H9 (cell line): ENCODE data around the gene DAD1. TPM values are rescaled to one million over a fixed set of nuclear protein-coding genes. Genes with fewer than 3 reads are reported as not detected.

Experiments used
- DNase-seq: peaks from one replicate; pipeline ENCODE4 v3.0.0-alpha.2; 2017
- H2AFZ ChIP-seq: one replicate; pipeline ENCODE4 v1.6.1; 2013; ENCODE audit warnings: mild to moderate bottlenecking, low read length, control low read depth, moderate library complexity
- H2AK5ac ChIP-seq: 2 replicates; pipeline ENCODE4 v1.6.1; 2013; ENCODE audit warnings: low read length, control low read depth, mixed read lengths; ENCODE audit not compliant: insufficient read length
- H2BK120ac ChIP-seq: one replicate; pipeline ENCODE4 v1.6.1; 2013; ENCODE audit warnings: low read depth, mild to moderate bottlenecking, low read length, control low read depth, inconsistent platforms; ENCODE audit not compliant: poor library complexity, severe bottlenecking
- H2BK12ac ChIP-seq: 2 replicates; pipeline ENCODE4 v1.6.1; 2013; ENCODE audit warnings: low read length, control low read depth, mixed read lengths, low read depth; ENCODE audit not compliant: insufficient read length
- H2BK15ac ChIP-seq: 2 replicates; pipeline ENCODE4 v1.6.1; 2013; ENCODE audit warnings: low read depth, low read length, control low read depth
- H2BK20ac ChIP-seq: one replicate; pipeline ENCODE4 v1.6.1; 2013; ENCODE audit warnings: low read depth, mild to moderate bottlenecking, low read length, control low read depth, inconsistent platforms; ENCODE audit not compliant: poor library complexity, severe bottlenecking
- H2BK5ac ChIP-seq: 2 replicates; pipeline ENCODE4 v1.6.1; 2013; ENCODE audit warnings: low read length, control low read depth, mixed read lengths; ENCODE audit not compliant: insufficient read length
- H3K14ac ChIP-seq: 2 replicates; pipeline ENCODE4 v1.6.1; 2013; ENCODE audit warnings: low read length, control low read depth; ENCODE audit not compliant: insufficient read depth
- H3K18ac ChIP-seq: 2 replicates; pipeline ENCODE4 v1.6.1; 2013; ENCODE audit warnings: low read depth, mild to moderate bottlenecking, mixed read lengths, low read length, control low read depth; ENCODE audit not compliant: insufficient read length
- H3K23ac ChIP-seq: 2 replicates; pipeline ENCODE4 v1.6.1; 2013; ENCODE audit warnings: low read length, control low read depth, mixed read lengths, low read depth; ENCODE audit not compliant: insufficient read length
- H3K23me2 ChIP-seq: 2 replicates; pipeline ENCODE4 v1.6.1; 2013; ENCODE audit warnings: low read depth, mild to moderate bottlenecking, mixed read lengths, low read length, control low read depth; ENCODE audit not compliant: insufficient read length, poor library complexity, severe bottlenecking
- H3K27ac ChIP-seq: 2 replicates; pipeline ENCODE4 v1.5.1; 2013; ENCODE audit warnings: low read length, control low read depth, mixed read lengths, low read depth; ENCODE audit not compliant: insufficient read length
- H3K27me3 ChIP-seq: 2 replicates; pipeline ENCODE4 v1.6.1; 2013; ENCODE audit warnings: low read length, control low read depth, inconsistent platforms; ENCODE audit not compliant: insufficient read depth
- H3K4ac ChIP-seq: 2 replicates; pipeline ENCODE4 v1.6.1; 2013; ENCODE audit warnings: low read depth, mild to moderate bottlenecking, control low read depth, inconsistent platforms, low read length, moderate library complexity
- H3K4me1 ChIP-seq: 2 replicates; pipeline ENCODE4 v1.6.1; 2013; ENCODE audit warnings: low read length, control low read depth, inconsistent platforms; ENCODE audit not compliant: insufficient read depth
- H3K4me2 ChIP-seq: 2 replicates; pipeline ENCODE4 v1.6.1; 2013; ENCODE audit warnings: low read length, control low read depth, mixed read lengths; ENCODE audit not compliant: insufficient read length, insufficient read depth
- H3K56ac ChIP-seq: 2 replicates; pipeline ENCODE4 v1.6.1; 2013; ENCODE audit warnings: low read depth, mild to moderate bottlenecking, mixed read lengths, low read length, control low read depth; ENCODE audit not compliant: insufficient read length
- H3K79me1 ChIP-seq: 2 replicates; pipeline ENCODE4 v1.6.1; 2013; ENCODE audit warnings: low read depth, mild to moderate bottlenecking, moderate library complexity, low read length, control low read depth, inconsistent platforms; ENCODE audit not compliant: insufficient read depth, poor library complexity, severe bottlenecking
- H3K79me2 ChIP-seq: 2 replicates; pipeline ENCODE4 v1.6.1; 2013; ENCODE audit warnings: low read length, control low read depth, inconsistent platforms; ENCODE audit not compliant: insufficient read depth
- H3K9ac ChIP-seq: 2 replicates; pipeline ENCODE4 v1.6.1; 2013; ENCODE audit warnings: low read length, control low read depth, mixed read lengths; ENCODE audit not compliant: insufficient read length; ENCODE audit errors: extremely low read depth
- H3K9me3 ChIP-seq: one replicate; pipeline ENCODE4 v1.6.1; 2013; ENCODE audit warnings: low read depth, low read length, inconsistent platforms; ENCODE audit not compliant: control insufficient read depth
- H3T11ph ChIP-seq: one replicate; pipeline ENCODE4 v1.6.1; 2013; ENCODE audit warnings: mild to moderate bottlenecking, low read length, control low read depth, inconsistent platforms
- H4K20me1 ChIP-seq: one replicate; pipeline ENCODE4 v1.6.1; 2013; ENCODE audit not compliant: control insufficient read depth, insufficient read length, insufficient read depth
- H4K5ac ChIP-seq: 2 replicates; pipeline ENCODE4 v1.6.1; 2013; ENCODE audit warnings: low read depth, mild to moderate bottlenecking, mixed read lengths, low read length, control low read depth; ENCODE audit not compliant: insufficient read length
- H4K8ac ChIP-seq: replicated peaks from 2 replicates; pipeline ENCODE4 v1.6.1; 2013; ENCODE audit warnings: low read length, control low read depth, mixed read lengths, low read depth; ENCODE audit not compliant: insufficient read length
- H4K91ac ChIP-seq: 2 replicates; pipeline ENCODE4 v1.6.1; 2013; ENCODE audit warnings: low read depth, mild to moderate bottlenecking, moderate library complexity, mixed read lengths, low read length, control low read depth; ENCODE audit not compliant: insufficient read length
- H3K27ac Mint-ChIP-seq, 3 experiments: 2 replicates in 2 of 3; 3 replicates in 1 of 3; pipeline ENCODE4 v1.8.0; 2020 to 2021; ENCODE audit warnings: mixed read lengths in 3 of 3, mild to moderate bottlenecking in 1 of 3, moderate library complexity in 1 of 3
- H3K27me3 Mint-ChIP-seq: 2 replicates; pipeline ENCODE4 v1.8.0; 2021; ENCODE audit warnings: low read depth, mild to moderate bottlenecking, moderate library complexity, mixed read lengths
- H3K36me3 Mint-ChIP-seq, 3 experiments: 2 replicates in 2 of 3; 3 replicates in 1 of 3; pipeline ENCODE4 v1.8.0; 2020 to 2021; ENCODE audit warnings: low read depth in 3 of 3, mixed read lengths in 3 of 3; ENCODE audit not compliant: insufficient read depth in 1 of 3
- H3K4me1 Mint-ChIP-seq, 2 experiments: 2 replicates each; pipeline ENCODE4 v1.8.0; 2020; ENCODE audit warnings: mixed read lengths in 2 of 2
- H3K4me3 Mint-ChIP-seq, 2 experiments: 2 replicates in 1 of 2; 3 replicates in 1 of 2; pipeline ENCODE4 v1.8.0; 2020 to 2021; ENCODE audit warnings: mild to moderate bottlenecking in 2 of 2, mixed read lengths in 2 of 2, moderate library complexity in 1 of 2
- H3K9me3 Mint-ChIP-seq, 2 experiments: 2 replicates in 1 of 2; 3 replicates in 1 of 2; pipeline ENCODE4 v1.8.0; 2020; ENCODE audit warnings: mild to moderate bottlenecking in 2 of 2, mixed read lengths in 2 of 2, moderate library complexity in 1 of 2
- CTCF ChIP-seq: fragments of 200-600 bp; sonication (generic); conservative IDR thresholded peaks from 3 replicates; pipeline ENCODE4 v1.8.0; 2021; ENCODE audit warnings: antibody characterized with exemption, mild to moderate bottlenecking
- WGBS: extraction: QIAGEN DNeasy Blood & Tissue Kit; methylation state at CpG from one replicate; pipeline ENCODE4 v1.1.7; 2013; ENCODE audit warnings: missing lambda C conversion rate, low lambda C conversion rate, mixed read lengths; ENCODE audit not compliant: insufficient read length; ENCODE audit errors: extremely low coverage; 5-methylcytosine and 5-hydroxymethylcytosine counted together
- total RNA-seq: library from RNA; stranded (reverse); gene quantifications from 2 replicates; pipeline ENCODE4 v1.2.1, GENCODE V29; 2021

DAD1 gene
- total RNA-seq, 1 experiment from 2014 or later = 127 TPM

DNA sequence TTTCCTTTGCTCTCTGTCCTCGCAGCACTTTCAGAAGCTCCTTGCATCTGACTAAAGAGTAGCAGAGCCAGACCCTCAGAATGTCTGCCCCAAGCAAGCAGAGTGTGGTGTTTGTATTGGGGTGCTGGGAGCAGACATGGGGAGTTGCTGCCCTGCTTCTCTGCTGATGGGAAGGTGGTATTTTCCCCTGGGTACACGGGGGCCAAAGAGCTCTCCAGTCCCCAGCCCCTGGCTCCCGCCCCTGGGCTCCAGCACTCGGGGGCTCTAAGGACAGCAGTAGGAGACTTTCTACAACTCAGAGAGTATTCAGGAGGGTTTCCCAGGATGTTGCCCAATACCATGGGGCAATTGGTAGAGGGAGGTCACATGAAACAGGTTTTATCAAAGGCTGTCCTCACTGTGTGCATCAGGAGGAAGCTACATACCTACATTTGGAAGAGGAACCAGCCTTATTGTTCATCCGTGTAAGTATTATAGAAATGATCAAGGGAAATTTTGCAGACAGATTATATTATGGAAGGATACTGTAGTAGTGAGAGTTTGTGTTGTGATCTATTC lies 50.3 kb downstream of the DAD1 start:
- H2BK120ac ChIP-seq = no peak overlapping the region
- no peak for DNase-seq
- H4K5ac ChIP-seq = no peak overlapping the region
- H3K4me2 ChIP-seq = no peak overlapping the region
- H3K4me1 ChIP-seq = no peaks in the 10 kb centered on the region
- H2BK15ac ChIP-seq = no peak overlapping the region
- Mint-ChIP-seq H3K4me1 (peaks cover 0 to 15% of the 10 kb centered on the region in 2 experiments; a peak in 3 of 4 replicates), H3K9me3 (0 out of 5 replicates have a peak, but pooled peaks cover 0 to 2% of the 10 kb centered on the region in 2 experiments), H3K36me3 (no peaks in the 10 kb centered on the region), H3K27me3 (no peaks in the 10 kb centered on the region), H3K4me3 (no peak overlapping the region), H3K27ac (no peak overlapping the region)
- no peaks in the 10 kb centered on the region for H3K23me2 ChIP-seq
- no peak overlapping the region for H4K8ac ChIP-seq
- TF ChIP-seq CTCF = no peak
- no peak overlapping the region for H3K9ac ChIP-seq
- no peak overlapping the region for H2BK5ac ChIP-seq
- H3K9me3 ChIP-seq = no peaks in the 10 kb centered on the region
- no peaks in the 10 kb centered on the region; the same call in 1 of the 2 replicates for H3K27me3 ChIP-seq
- H4K20me1 ChIP-seq = no peaks in the 10 kb centered on the region
- H2AFZ ChIP-seq = no peak overlapping the region
- no peak overlapping the region for H4K91ac ChIP-seq
- no peak overlapping the region for H3K56ac ChIP-seq
- no peaks in the 10 kb centered on the region for H3K79me1 ChIP-seq
- H2BK20ac ChIP-seq = no peak overlapping the region
- H2BK12ac ChIP-seq = no peak overlapping the region
- no CpG with 5 or more reads among the region's 5 CpGs for WGBS
- no peak overlapping the region for H3K27ac ChIP-seq
- H3K79me2 ChIP-seq = no peaks in the 10 kb centered on the region
- H2AK5ac ChIP-seq = no peak overlapping the region
- no peak overlapping the region; the same call in 1 of the 2 replicates for H3K14ac ChIP-seq
- no peak overlapping the region for H3K23ac ChIP-seq
- no peak overlapping the region for H3T11ph ChIP-seq
- no peak overlapping the region for H3K18ac ChIP-seq
- no peak overlapping the region for H3K4ac ChIP-seq
